Measurements from ENCODE around the gene MAP3K19. TPM values are rescaled to one million over a fixed set of nuclear protein-coding genes. Genes with fewer than 3 reads are reported as not detected.

Gene MAP3K19
- total RNA-seq, 1 experiment from 2014 or later = not detected

GRCh38 chr2:134932864-134933526, 114.3 kb downstream of the MAP3K19 start:
- DNase-seq (ENCODE audit: low spot score) = no peak

- DNase-seq (ENCODE audit: low spot score) = peak; percentile 9
Measured at GRCh38 chr2:134927195-134927594, 120.1 kb downstream of the MAP3K19 start.

DNA sequence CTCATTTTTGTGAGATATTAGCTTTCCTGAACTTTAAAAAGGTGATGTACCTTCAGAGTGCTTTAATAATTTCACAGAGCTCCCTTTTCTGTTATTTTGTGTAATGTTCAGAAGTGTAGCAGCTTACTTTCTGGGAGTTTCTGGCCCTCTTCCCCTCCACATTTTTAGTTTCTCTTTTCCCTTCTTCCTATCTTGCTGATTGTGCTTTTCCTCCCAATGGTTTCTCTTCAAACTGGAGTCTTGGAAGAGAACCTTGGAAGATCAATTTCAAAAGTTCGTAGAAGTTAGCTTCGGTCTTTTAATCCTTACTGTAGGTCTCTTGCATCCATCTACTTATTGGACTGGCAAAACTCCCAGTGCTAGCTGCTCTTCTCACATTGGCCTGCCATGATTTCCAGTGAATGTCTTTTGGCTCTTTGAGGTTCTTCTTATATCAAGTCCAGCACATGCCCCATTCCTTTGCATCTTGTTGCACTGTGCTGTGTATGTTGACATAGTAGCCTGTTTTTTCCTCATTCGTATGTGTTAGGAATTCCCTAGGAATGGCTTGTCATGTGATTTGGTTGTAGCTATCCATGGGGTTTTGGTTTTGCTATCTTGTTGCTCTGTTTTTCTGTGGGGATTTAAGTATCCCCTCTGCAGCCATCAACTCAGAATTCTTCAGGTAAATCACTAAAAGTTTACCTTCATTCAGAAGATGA, 120.9 kb downstream of the MAP3K19 start:
- no peak for DNase-seq (ENCODE audit: low spot score)

- DNase-seq (ENCODE audit: low spot score) = no peak
Measured at GRCh38 chr2:134924912-134925311, 122.3 kb downstream of the MAP3K19 start.

GRCh38 chr2:134919341-134920210, 127.7 kb downstream of the MAP3K19 start:
- peak; percentile 29 for DNase-seq (ENCODE audit: low spot score)

DNA sequence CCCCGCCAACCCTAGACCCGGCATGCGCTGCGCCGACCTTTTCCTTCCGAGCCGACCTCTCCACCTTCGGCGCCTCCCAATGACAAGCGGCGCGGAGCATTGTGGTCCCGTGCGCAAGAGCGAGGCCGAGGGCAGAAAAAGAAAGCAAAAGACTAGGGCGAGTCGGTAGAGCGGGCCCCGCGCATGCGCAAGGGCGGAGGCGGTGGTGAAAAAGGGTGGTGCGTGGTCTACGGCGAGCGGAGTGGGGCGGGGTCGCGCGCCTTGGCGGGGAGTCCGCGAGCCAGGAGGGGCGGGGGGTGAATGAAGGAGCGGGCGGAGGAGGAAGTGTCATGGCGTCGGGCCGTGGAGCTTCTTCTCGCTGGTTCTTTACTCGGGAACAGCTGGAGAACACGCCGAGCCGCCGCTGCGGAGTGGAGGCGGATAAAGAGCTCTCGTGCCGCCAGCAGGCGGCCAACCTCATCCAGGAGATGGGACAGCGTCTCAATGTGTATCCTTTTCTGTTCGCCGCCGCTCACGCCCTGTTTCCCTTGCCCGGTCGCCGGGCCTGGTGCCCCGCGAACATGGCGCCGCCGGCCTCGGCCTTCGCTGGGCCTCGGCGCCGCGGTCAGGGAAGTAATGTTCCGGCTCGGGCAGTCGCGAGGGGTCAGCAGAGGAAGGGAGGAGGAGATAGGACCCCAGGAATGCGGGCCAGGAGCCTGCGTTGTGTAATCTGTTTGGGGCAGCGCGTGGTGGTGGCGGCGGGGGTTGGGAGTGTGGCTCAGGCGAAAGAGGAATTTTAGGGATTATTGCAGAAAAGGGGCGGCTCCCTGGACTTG, 128.5 kb downstream of the MAP3K19 start, which contains the start of gene CCNT2:
CCNT2 (plus strand) TSS at position 297 of the 815 bp plus-strand sequence; CDS start at position 330, 33 bp downstream.
- peak; percentile 98 for DNase-seq (ENCODE audit: low spot score)

DNA sequence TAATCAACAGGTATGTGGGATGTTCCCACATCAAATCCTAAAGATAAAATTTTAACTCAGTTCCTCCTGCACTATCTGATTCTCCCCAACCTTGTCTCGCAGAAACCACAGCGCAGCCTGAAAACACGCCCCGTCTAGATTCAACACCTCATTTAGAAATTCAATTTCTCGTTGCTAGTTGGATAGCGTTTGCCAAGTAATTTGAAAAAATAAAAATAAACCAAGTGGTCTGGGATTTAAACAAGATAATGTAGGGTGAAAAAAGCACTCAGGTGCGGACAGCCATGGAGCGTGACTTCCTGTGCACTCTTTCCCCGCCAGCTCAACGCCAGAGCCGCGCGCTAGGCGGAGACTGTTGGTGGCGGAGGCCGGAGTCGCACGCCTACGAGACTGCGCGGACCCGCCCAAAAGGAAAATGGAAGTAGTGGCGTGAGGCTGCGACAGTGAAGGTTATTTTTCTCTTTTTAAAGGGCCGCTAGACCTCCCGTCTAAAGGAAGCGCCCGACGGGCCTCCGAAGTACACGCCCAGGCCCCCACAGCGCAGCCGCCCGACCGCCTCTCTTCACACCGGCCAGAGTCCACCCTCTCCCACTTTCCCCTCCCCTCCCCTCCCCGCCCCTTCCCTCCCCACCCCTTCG, 129.2 kb downstream of the MAP3K19 start:
- no peak for DNase-seq (ENCODE audit: low spot score)

- DNase-seq (ENCODE audit: low spot score) = no peak
Measured at GRCh38 chr2:134917360-134917865, 129.8 kb downstream of the MAP3K19 start.

Other genes with a start within 250 kb of the MAP3K19 start
- gene ACMSD, start 208.8 kb downstream of the MAP3K19 start, total RNA-seq (2014; rRNA removed; shearing (Covaris generic)) = not detected in 2 replicates
- gene CCNT2, start 128.6 kb downstream of the MAP3K19 start, total RNA-seq (2014; rRNA removed; shearing (Covaris generic)) = 16.3 and 22.8 TPM in 2 replicates
- 42.3 and 50.3 TPM in 2 replicates for gene RAB3GAP1, start 4.8 kb upstream of the MAP3K19 start, total RNA-seq (2014; rRNA removed; shearing (Covaris generic))

Measured in A172 (cell line).